WTC11 (cell line): ENCODE measurements around the gene TBX20.
"Not testable (repeated sequence)": the region's sequence is repeated elsewhere in the genome, so short reads cannot be mapped to it uniquely, and the experiment has no call there.

ENCODE experiments used
- CBFB ChIP-seq: sonication (generic); formaldehyde crosslinking; IDR thresholded peaks from 2 replicates; pipeline ENCODE4 v1.8.1; 2022; ENCODE audit warnings: mild to moderate bottlenecking, low read depth, missing genetic modification reagents
- ETV6 ChIP-seq: sonication (generic); formaldehyde crosslinking; IDR thresholded peaks from 2 replicates; pipeline ENCODE4 v1.8.1; 2022; ENCODE audit warnings: mild to moderate bottlenecking, missing genetic modification reagents
- TF ChIP-seq, protein P1 (sequence below): sonication (generic); formaldehyde crosslinking; IDR thresholded peaks from 2 replicates; pipeline ENCODE4 v1.8.1; 2023; ENCODE audit warnings: mild to moderate bottlenecking, missing genetic modification reagents, moderate library complexity
- TF ChIP-seq, protein P2 (sequence below): fragments of 200-600 bp; IDR thresholded peaks from 2 replicates; pipeline ENCODE4 v1.8.0; 2022; ENCODE audit warnings: antibody characterized with exemption

DNA sequence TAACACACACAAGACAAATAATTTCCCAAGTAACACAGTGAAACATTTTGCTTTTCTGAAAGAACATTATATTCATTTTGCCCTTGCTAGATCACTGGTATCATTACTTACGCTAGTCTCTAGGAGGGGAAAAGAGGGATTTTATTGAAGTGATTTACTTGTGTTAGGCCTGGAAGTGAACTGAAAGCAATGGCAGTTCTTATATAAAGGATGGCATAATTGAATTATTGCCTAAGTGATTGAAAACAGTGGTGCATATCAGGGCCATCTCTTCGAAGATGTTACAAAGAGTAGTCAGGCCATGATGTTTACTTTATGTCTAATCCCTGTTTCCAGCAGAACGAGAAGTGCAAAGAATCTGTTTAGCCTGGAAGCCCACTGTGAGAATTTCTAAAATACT is 38.8 kb downstream of the TBX20 start:
- not testable (repeated sequence) for TF ChIP-seq ETV6; CBFB (CRISPR knock-in tag)
- TF ChIP-seq, protein P1, sequence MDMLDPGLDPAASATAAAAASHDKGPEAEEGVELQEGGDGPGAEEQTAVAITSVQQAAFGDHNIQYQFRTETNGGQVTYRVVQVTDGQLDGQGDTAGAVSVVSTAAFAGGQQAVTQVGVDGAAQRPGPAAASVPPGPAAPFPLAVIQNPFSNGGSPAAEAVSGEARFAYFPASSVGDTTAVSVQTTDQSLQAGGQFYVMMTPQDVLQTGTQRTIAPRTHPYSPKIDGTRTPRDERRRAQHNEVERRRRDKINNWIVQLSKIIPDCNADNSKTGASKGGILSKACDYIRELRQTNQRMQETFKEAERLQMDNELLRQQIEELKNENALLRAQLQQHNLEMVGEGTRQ (CRISPR knock-in tag): not testable (repeated sequence)
- TF ChIP-seq, protein P2, sequence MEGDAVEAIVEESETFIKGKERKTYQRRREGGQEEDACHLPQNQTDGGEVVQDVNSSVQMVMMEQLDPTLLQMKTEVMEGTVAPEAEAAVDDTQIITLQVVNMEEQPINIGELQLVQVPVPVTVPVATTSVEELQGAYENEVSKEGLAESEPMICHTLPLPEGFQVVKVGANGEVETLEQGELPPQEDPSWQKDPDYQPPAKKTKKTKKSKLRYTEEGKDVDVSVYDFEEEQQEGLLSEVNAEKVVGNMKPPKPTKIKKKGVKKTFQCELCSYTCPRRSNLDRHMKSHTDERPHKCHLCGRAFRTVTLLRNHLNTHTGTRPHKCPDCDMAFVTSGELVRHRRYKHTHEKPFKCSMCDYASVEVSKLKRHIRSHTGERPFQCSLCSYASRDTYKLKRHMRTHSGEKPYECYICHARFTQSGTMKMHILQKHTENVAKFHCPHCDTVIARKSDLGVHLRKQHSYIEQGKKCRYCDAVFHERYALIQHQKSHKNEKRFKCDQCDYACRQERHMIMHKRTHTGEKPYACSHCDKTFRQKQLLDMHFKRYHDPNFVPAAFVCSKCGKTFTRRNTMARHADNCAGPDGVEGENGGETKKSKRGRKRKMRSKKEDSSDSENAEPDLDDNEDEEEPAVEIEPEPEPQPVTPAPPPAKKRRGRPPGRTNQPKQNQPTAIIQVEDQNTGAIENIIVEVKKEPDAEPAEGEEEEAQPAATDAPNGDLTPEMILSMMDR: not testable (repeated sequence)
